GM20000 (cell line): ENCODE measurements around the gene RER1.

Experiments
- DNase-seq: peaks from one replicate; pipeline ENCODE4 v3.0.0; 2012; ENCODE audit warnings: low spot score
- TF ChIP-seq, protein P1 (sequence below): IDR thresholded peaks from 2 replicates; pipeline ENCODE4 v1.5.1; 2012; ENCODE audit warnings: mild to moderate bottlenecking, control low read depth; ENCODE audit errors: extremely low read depth, missing control alignments

RER1 gene

DNA sequence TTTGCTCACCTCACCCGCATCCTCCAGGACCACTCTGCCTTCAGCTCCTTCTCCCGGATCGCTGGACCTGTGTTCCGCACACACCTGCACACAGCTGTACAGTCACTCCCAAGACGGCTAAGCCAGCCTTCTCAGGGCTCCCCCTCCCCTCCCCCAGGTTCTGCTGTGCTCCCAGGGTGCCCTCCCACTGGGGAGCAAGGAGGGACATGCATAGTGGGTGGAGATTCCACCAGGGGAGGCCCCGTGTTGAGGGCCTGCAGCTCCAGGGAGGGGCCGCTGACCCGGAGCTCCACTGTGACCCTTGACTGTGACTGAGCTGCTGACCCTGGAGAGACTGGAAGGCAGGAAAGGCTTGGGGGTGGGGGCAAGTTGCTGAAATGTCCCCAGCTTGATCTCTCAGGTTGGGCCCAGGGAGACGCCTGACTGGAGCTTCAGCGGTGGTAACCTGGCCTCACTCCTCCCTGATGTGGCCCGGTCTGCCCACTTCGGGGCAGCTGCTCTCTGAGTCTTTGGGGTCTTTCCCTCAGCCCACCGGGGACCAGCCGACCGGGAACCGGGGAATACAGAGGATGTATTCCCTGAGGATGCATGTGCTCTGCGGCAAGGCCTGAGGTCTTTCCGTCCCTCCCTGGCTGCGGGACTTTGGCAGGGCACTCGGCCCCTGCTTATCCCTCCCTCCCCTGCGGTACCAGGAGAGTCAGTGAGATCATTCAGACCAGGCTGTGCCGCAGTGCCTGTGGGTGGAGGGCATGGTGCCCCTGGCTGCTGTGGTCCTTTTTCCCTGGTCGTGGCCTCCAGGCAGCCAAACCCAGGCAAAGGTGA lies 55.8 kb downstream of the RER1 start:
- TF ChIP-seq, protein P1, sequence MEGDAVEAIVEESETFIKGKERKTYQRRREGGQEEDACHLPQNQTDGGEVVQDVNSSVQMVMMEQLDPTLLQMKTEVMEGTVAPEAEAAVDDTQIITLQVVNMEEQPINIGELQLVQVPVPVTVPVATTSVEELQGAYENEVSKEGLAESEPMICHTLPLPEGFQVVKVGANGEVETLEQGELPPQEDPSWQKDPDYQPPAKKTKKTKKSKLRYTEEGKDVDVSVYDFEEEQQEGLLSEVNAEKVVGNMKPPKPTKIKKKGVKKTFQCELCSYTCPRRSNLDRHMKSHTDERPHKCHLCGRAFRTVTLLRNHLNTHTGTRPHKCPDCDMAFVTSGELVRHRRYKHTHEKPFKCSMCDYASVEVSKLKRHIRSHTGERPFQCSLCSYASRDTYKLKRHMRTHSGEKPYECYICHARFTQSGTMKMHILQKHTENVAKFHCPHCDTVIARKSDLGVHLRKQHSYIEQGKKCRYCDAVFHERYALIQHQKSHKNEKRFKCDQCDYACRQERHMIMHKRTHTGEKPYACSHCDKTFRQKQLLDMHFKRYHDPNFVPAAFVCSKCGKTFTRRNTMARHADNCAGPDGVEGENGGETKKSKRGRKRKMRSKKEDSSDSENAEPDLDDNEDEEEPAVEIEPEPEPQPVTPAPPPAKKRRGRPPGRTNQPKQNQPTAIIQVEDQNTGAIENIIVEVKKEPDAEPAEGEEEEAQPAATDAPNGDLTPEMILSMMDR, result no peak
- DNase-seq, result no peak

DNA sequence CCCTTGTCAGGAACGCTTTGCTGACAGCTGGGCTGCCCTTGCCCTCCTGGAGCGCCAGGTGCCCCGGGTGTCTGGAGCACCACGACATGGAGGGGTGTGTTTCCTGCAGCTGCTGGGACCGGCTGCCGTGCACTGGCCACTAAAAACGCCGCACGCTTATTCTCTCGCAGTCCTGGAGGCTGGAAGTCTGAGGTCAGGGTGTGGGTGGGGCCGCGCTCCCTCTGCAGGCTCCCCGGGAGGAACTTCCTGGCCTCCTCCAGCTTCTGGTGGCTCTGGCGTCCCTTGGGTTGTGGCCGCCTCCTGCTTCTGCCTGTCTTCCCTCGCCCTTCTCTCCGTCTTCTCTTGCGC lies 56.4 kb downstream of the RER1 start:
- TF ChIP-seq, protein P1, result no peak

DNA sequence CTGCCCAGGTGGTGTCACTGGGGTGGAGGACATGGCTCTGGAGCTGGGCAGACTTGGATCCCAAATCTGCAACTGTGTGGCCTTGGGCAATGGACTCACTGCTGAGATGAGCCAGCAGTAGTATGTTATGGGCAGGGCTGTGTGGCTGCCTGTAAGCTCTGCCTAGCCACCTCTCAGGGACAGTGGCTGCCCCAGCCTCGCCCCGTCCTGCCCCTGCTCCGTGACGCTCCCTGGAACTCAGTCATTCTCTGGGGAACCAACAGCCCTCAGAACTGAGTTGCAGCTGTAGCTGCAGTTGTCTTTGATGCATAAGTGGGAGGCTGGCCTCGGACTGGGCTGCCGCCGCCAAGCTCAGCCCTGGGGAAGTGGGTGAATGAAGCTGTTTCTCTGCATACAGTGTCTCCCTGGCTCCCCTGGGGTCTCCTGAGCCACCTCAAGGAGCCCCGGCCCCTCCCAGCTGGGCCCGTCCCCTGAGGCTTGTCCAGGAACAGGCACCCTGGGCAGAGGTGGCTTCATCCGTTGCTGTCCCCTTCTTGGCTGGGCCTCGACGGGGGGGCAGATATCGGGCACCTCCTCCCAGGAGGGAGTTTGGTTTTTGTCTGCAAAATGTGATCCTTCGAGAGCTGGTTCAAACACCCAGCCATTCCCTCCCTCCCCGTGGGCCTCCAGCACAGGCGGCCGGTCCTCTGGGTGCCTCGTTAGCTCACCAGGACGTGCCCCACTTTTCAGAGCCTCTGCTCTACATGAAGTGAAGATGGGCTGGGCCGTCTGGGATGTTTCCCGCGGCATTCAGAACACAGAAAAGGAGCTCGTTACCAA lies 58.2 kb downstream of the RER1 start:
- DNase-seq, result peak; percentile 57
- TF ChIP-seq, protein P1, result no peak

More for the DNA sequence above, 56.4 kb downstream of the RER1 start:
- DNase-seq, result no peak

DNA sequence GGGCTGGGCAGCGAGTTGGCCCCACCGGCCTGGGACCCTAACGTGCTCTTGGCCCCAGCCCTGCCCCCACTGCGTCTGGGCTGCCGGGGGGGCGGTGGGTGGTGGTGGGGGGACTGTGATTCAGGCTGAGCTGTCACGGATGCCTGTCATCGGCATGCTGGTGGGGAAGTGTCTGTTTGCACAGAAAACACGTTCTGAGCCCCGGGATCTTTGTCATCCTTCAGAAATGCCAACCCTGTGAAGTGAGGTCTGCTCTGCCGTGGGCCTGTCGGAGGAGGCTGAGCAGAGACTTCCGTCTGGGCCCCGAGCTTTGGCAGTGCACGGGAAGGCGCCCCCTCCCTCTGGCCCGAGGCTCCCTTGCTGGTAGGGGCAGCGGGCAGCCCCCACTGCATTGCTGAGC lies 60.1 kb downstream of the RER1 start:
- TF ChIP-seq, protein P1, result no peak
- no peak for DNase-seq

DNA sequence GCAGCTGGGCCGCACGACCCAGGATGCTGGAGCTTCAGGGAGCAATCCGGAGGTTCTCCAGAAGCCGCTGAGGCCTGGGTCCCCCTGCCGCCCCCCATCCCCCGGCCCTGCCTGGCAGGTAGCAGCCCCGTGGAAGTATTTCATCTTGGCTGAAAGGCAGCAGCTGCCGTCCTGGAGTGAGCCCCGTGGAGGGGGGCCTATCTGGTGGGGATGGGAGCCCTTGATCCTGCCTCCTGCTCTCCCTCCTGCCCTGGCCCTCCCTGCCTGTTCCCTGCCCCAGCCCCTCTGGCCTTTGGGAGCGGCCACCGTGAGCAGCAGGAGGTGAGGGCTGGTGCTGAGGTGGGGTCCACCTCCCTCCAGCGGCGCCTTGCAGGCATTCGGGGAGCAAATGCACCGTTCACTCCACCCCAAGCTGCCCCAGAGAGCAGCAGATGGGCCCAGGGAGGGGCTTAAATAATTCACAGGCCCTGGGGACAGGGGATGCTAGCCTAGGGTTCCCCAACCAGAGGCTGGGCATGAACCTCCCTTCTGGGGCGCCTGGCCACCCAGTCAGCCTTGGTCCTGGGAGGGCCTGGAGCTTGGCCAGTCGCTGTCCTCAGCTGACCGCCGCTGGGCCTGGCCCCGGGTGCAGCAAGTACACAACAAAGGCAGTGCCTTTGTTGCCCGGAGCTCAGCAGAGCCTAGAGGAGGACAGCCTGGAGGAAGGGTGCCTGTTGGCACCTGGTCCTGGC lies 60.7 kb downstream of the RER1 start:
- TF ChIP-seq, protein P1, result no peak
- no peak for DNase-seq

DNA sequence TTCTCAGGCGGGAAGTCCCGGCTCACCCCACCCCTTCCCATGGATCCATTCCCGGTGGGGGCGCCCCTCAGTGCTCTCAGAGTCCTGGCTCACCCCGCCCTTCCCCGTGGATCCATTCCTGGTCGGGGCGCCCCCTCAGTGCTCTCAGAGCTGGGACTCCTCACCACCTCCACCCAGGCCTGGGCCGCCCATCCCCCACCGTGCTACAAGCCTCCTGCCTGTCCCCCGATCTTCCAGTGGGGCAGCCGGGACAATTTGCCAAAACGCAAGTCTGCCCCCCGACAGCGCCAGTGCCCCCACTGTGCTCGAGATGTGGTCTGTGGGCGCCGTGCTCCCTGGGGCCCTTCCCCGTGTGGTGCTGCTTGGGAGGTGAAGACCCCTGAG lies 61.3 kb downstream of the RER1 start:
- no peak for DNase-seq
- TF ChIP-seq, protein P1, result no peak
